HepG2 (cell line): ENCODE results near the gene FANCL. TPM values are rescaled to one million over a fixed set of nuclear protein-coding genes. Genes with fewer than 3 reads are reported as not detected.

Experiments
- ATF1 ChIP-seq: IDR thresholded peaks from 2 replicates; pipeline ENCODE4 v1.6.1; 2016; ENCODE audit warnings: mild to moderate bottlenecking, control low read depth
- DPF2 ChIP-seq: sonication (generic); formaldehyde crosslinking; IDR thresholded peaks from 2 replicates; pipeline ENCODE4 v1.4.0; 2020; ENCODE audit warnings: mild to moderate bottlenecking, low read depth, missing genetic modification reagents, borderline replicate concordance
- FOXK1 ChIP-seq: sonication (generic); formaldehyde crosslinking; IDR thresholded peaks from 2 replicates; pipeline ENCODE4 v1.4.0; 2020; ENCODE audit warnings: low read depth, missing genetic modification reagents, borderline replicate concordance
- FOXM1 ChIP-seq: sonication (generic); formaldehyde crosslinking; IDR thresholded peaks from 2 replicates; pipeline ENCODE4 v1.5.0; 2020; ENCODE audit warnings: missing genetic modification reagents
- GMEB1 ChIP-seq: sonication (generic); formaldehyde crosslinking; IDR thresholded peaks from 2 replicates; pipeline ENCODE4 v1.5.1; 2020; ENCODE audit warnings: missing genetic modification reagents, mild to moderate bottlenecking, borderline replicate concordance
- HNRNPUL1 ChIP-seq: fragments of 200-400 bp; formaldehyde crosslinking; IDR thresholded peaks from 2 replicates; pipeline ENCODE4 v1.6.1; 2017; ENCODE audit warnings: low read depth, mild to moderate bottlenecking, low read length, moderate library complexity
- IKZF4 ChIP-seq: sonication (generic); formaldehyde crosslinking; IDR thresholded peaks from 2 replicates; pipeline ENCODE4 v1.5.1; 2020; ENCODE audit warnings: borderline replicate concordance, mild to moderate bottlenecking, low read depth, missing genetic modification reagents; ENCODE audit errors: not compliant biosample characterization
- MZF1 ChIP-seq: sonication (generic); formaldehyde crosslinking; IDR thresholded peaks from 2 replicates; pipeline ENCODE4 v1.8.1; 2023; ENCODE audit warnings: mild to moderate bottlenecking, missing genetic modification reagents, borderline replicate concordance
- NONO ChIP-seq, 2 experiments: fragments of 450-650 bp in 1 of 2; sonication (generic) in 1 of 2; formaldehyde crosslinking in 1 of 2; IDR thresholded peaks in 1 of 2; conservative IDR thresholded peaks in 1 of 2; 2 replicates each; pipeline versions ENCODE4 v1.6.1 to v1.8.0; 2017 to 2022; ENCODE audit warnings: mild to moderate bottlenecking in 1 of 2, missing genetic modification reagents in 1 of 2, moderate library complexity in 1 of 2
- RFXAP ChIP-seq: sonication (generic); formaldehyde crosslinking; IDR thresholded peaks from 2 replicates; pipeline ENCODE4 v1.4.0; 2020; ENCODE audit warnings: missing genetic modification reagents, borderline replicate concordance
- RXRB ChIP-seq: IDR thresholded peaks from 2 replicates; pipeline ENCODE4 v1.6.1; 2016; ENCODE audit warnings: borderline replicate concordance, missing genetic modification reagents, missing compliant biosample characterization
- SMARCE1 ChIP-seq: fragments of 450-650 bp; IDR thresholded peaks from 2 replicates; pipeline ENCODE4 v1.6.1; 2017; ENCODE audit warnings: borderline replicate concordance
- SMYD3 ChIP-seq: sonication (generic); formaldehyde crosslinking; IDR thresholded peaks from 2 replicates; pipeline ENCODE4 v1.8.1; 2023; ENCODE audit warnings: mild to moderate bottlenecking, missing genetic modification reagents
- U2AF2 ChIP-seq: fragments of 200-400 bp; formaldehyde crosslinking; IDR thresholded peaks from 2 replicates; pipeline ENCODE4 v1.6.1; 2017; ENCODE audit warnings: low read depth, mild to moderate bottlenecking, low read length
- ZBTB20 ChIP-seq: sonication (generic); formaldehyde crosslinking; IDR thresholded peaks from 2 replicates; pipeline ENCODE4 v1.8.1; 2023; ENCODE audit warnings: missing genetic modification reagents, low read depth, mild to moderate bottlenecking, borderline replicate concordance
- ZFP36L2 ChIP-seq: sonication (generic); formaldehyde crosslinking; IDR thresholded peaks from 2 replicates; pipeline ENCODE4 v1.4.0; 2020; ENCODE audit warnings: missing genetic modification reagents
- ZFP90 ChIP-seq: sonication (generic); formaldehyde crosslinking; IDR thresholded peaks from 2 replicates; pipeline ENCODE4 v1.8.0; 2022; ENCODE audit warnings: missing genetic modification reagents, mild to moderate bottlenecking, inconsistent platforms, borderline replicate concordance
- ZKSCAN8 ChIP-seq: IDR thresholded peaks from 2 replicates; pipeline ENCODE4 v1.6.1; 2016; ENCODE audit warnings: borderline replicate concordance, missing genetic modification reagents, missing compliant biosample characterization
- ZMYM4 ChIP-seq: sonication (generic); formaldehyde crosslinking; IDR thresholded peaks from 2 replicates; pipeline ENCODE4 v1.8.1; 2023; ENCODE audit warnings: mild to moderate bottlenecking, missing genetic modification reagents
- ZNF33A ChIP-seq: sonication (generic); formaldehyde crosslinking; IDR thresholded peaks from 2 replicates; pipeline ENCODE4 v1.5.1; 2020; ENCODE audit warnings: missing genetic modification reagents, mild to moderate bottlenecking, moderate library complexity, borderline replicate concordance
- ZNF446 ChIP-seq: sonication (generic); formaldehyde crosslinking; IDR thresholded peaks from 2 replicates; pipeline ENCODE4 v1.5.0; 2020; ENCODE audit warnings: mild to moderate bottlenecking, missing genetic modification reagents
- ZNF574 ChIP-seq: sonication (generic); formaldehyde crosslinking; IDR thresholded peaks from 2 replicates; pipeline ENCODE4 v1.4.0; 2020; ENCODE audit warnings: missing genetic modification reagents
- ZNF619 ChIP-seq: sonication (generic); formaldehyde crosslinking; IDR thresholded peaks from 2 replicates; pipeline ENCODE4 v1.4.0; 2020; ENCODE audit warnings: mild to moderate bottlenecking, missing genetic modification reagents
- ZNF629 ChIP-seq: sonication (generic); formaldehyde crosslinking; conservative IDR thresholded peaks from 2 replicates; pipeline ENCODE4 v1.5.0; 2020; ENCODE audit warnings: missing genetic modification reagents
- ZNF737 ChIP-seq: sonication (generic); formaldehyde crosslinking; IDR thresholded peaks from 2 replicates; pipeline ENCODE4 v1.5.0; 2020; ENCODE audit warnings: missing genetic modification reagents, mild to moderate bottlenecking, borderline replicate concordance
- polyA plus RNA-seq, 8 experiments: library from polyadenylated mRNA; depleted of rRNA in 3 of 8; stranded (reverse) in 7 of 8; unstranded in 1 of 8; fragments of >200 nt; fragmentation: Illumina TruSeq in 4 of 8; extraction: Trizol in 4 of 8; gene quantifications; 2 replicates each; pipeline versions ENCODE4 v1.2.1 to v1.2.3, GENCODE V29; 2011 to 2016; ENCODE audit warnings: low read depth in 4 of 8, missing spikeins in 1 of 8, mixed read lengths in 1 of 8; ENCODE audit not compliant: insufficient read depth in 1 of 8
- total RNA-seq, 5 experiments: library from RNA; depleted of rRNA; stranded (reverse); fragments of >200 nt; fragmentation: Illumina TruSeq; extraction: Trizol; gene quantifications; 2 replicates each; pipeline ENCODE4 v1.2.3, GENCODE V29; 2016; ENCODE audit warnings: low read depth in 1 of 5

Gene FANCL
- total and polyA plus RNA-seq, 2 of the 13 experiments (the other 11 are each of a cell fraction or from before 2014, with no cell fraction given) = 40.7 to 66.8 TPM

- TF ChIP-seq HNRNPUL1 (no peak), ZFP36L2 (CRISPR knock-in tag) (no peak), SMYD3 (no peak), GMEB1 (CRISPR knock-in tag) (no peak), ZBTB20 (CRISPR knock-in tag) (peak; percentile 100), ZNF33A (no peak), U2AF2 (no peak), ZNF629 (CRISPR knock-in tag) (0 out of 2 replicates have a peak, but pooled peaks have one; percentile 32), MZF1 (CRISPR knock-in tag) (no peak), FOXK1 (CRISPR knock-in tag) (peak; percentile 76; the same call in 1 of the 2 replicates), ZNF619 (CRISPR knock-in tag) (no peak), IKZF4 (CRISPR knock-in tag) (no peak), SMARCE1 (no peak), ZNF737 (CRISPR knock-in tag) (no peak), ZFP90 (CRISPR knock-in tag) (no peak), FOXM1 (no peak), ATF1 (peak; percentile 63; the same call in 1 of the 2 replicates), RXRB (peak; percentile 98), DPF2 (CRISPR knock-in tag) (peak; percentile 84), RFXAP (CRISPR knock-in tag) (no peak), ZNF574 (CRISPR knock-in tag) (no peak), ZMYM4 (CRISPR knock-in tag) (peak; percentile 64; the same call in 1 of the 2 replicates), ZNF446 (CRISPR knock-in tag) (no peak), NONO (IDR thresholded peaks at IDR 0.05) (no peak), NONO (CRISPR knock-in tag; conservative IDR thresholded peaks at IDR 0.05) (0 out of 2 replicates have a peak, but pooled peaks have one; percentile 43), ZKSCAN8 (CRISPR knock-in tag) (peak; percentile 80; the same call in 1 of the 2 replicates)
These were observed 36.7 kb downstream of the FANCL start (continued) for GRCh38 chr2:58204195-58204959.
